ENCODE measurements around the gene PHKA2.

The PHKA2 gene

DNA sequence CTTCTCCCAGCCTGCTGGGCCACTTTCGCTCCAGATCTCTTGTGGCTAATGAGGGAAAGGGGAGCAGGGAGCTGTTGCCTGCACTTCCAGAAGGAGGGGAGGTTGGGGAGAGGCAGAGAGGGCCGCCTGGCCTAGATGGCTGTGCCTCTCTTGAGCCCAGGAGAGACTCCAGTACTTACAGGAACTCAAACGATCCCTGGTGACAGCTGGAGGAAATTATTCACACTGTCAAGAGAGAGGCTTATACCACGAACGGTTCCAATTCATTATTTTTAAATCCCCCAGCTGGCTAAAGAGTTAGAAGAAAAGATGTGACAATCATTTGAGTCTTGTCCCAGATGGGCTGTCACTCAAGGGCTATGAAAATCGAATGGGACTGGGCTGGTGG, 96.1 kb downstream of the PHKA2 start:
- DNase-seq (ENCODE audit: low spot score) = no peak

DNA sequence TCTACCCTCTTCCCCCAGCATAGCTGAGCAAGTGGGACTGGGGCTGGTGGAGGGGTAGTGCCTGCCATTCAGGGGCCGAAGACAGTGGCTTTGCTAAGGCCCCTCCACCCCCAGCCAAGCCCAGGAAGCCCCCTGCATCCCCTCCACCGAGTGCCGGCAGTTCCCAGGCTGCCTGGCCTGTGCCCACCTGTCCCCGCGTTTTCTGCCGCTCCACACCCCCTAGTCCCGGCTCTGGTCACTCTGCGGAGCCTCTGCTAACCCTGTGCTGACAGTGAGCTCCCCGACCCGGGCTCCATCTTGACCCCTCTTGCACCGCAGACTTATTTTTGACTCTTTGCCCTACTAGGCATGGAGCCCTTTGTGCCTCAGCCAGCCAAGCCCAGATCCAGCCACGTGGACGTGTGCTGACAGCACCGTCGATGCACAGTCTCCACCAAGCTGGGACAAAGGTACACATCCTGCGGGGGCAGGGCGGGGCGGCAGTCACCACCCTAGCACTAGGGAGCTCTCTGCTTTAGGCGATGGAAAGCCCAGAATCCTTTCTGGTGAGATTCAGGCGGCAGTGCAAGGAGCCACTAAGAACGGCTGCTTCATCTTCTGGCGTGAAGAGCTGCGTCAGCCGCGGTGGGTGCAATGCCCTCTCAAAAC, 96.6 kb downstream of the PHKA2 start:
- DNase-seq (ENCODE audit: low spot score) = no peak

DNA sequence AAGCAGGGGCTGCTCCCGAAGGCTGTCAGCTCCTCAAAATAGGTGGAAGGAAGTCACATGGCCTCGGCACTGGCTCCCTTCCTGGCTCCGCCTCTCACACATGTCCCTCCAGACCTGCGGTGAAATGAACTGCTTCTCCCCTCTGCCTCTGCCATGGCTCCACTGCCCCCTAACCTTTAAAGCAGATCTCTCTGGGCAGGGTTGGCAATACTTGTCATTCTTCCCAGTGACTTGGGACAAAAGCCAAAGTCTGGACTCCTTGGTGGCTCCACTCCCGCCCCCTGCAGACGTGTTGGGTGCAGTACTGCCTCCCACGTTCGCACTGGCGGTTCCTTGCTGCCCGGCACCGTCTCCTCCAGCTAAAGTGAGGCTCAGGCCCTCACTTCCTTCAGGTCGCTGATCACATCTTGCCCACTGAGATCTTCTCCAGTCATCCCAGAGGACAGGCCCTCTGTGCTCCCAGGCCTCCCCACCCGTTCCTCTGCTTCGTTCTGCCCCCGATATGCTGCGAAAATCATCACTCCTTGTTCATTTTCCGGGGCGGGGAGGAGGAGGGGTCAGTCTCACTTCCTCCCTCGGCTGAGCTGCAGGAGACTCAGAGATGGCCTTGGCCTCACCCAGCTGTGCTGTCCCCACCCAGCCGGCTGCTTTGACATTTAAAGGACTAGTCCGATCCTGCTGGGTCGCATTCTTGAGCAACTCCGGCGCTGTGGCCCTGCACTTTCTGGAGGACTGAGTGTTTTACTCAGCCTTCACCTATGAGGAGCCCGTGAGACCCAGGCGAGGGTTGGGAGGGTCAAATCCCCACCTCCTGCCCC, 97.4 kb downstream of the PHKA2 start:
- DNase-seq (ENCODE audit: low spot score) = peak; percentile 60

DNA sequence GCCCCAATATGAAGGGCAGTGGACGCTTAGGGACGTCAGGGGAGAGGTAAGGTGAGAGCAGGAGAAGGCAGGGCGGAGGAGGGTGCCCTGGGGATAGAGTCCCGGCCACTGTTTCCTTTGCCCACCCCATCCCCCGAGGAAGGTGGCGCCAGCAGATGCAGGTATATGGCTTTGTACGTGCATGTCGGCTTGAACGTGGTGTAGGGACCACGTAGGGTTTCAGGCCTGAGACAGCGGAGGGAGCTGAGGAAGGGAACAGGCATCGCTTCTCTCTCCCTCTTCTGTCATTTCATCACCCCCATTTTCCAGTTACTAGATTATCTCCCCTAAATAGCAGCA, 97.9 kb downstream of the PHKA2 start:
- DNase-seq (ENCODE audit: low spot score) = no peak

DNA sequence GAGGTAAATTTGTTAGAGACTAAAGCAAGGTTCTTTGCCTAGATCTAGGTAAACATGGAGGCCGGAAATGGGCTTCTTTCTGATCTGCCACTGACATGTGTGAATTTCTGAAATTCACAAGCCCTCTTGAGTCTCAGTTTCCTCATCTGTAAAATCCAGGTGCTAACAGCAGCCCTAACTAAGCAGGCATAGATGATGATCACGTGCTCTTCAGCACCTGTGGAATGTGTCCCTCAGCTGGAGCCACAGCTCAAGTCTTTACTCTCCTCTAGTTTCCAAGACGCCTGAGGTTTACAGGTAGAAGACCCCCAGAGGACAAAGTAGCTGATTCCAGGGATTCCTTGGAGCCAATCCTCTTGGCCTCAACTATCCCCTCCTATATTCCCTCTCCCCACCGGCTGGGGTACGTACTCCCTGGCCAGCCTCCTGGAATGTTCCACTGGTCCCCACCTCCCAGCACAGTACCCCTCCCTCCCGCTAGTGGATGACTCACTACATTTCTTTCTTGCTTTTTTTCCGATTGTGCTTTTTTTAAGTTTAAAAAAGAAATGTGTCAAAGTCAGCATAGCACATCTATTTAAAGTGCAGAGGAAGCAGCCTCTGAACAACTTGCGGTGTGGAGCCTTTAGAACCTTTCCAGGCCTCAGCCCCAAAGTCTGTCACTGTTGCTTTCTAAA, 98.4 kb downstream of the PHKA2 start:
- DNase-seq (ENCODE audit: low spot score) = no peak

DNA sequence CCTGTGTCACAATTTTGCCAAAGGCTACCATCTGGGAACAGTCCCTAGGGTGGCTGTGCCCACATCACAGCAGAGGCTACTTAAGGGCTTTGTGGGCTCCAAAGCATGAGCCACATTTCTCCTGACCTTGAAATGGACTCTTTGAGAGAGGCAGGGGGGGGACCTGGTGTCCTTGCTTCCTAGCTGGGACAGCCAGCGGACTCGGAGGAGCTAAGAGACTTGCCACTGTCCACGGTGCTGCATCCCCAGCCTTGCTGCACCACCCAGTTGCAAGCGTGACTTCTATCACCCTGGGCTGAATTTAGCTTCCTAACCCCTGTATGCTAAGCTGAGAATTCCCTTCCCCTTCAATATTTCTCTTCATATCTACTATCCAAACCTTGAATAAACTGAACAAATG, 99.0 kb downstream of the PHKA2 start:
- DNase-seq (ENCODE audit: low spot score) = no peak

DNA sequence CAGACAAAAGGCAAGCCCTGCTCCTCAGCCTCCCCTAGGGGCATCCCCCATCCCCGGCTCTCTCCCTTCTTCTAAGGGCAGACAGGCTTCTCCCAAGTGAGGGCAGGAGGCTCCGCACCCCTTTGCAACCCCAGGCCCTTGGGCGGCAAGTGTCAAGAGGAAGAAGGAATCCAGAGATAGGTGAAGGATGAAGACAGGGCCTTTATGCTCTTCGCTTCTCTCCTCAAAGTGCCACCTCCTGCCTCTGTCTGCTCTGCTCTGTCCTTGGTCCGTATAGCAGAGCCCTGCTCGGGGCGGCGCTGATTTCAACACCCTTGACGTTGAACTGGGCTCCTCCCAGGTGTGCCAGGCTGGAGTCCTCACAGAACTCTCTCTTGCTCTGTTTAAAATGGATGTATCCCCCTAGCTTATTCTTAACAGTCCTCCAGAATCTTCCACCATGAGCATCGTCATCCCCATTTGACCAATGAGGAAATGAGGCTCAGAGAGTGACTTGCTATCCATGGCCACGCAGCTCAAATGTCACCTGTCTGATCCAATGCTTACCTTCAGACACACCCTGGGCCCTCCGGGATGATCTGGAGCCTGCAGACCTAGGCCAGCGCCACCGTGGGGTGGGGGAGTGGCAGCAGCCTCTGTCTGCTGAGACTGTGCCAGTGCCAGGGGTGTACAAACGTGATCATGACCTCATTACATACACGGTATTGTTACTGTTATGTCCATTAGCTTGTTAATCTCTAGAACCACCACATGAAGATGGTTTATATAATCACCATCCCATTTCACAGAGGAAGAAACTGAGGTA, 99.8 kb downstream of the PHKA2 start:
- DNase-seq (ENCODE audit: low spot score) = no peak

DNA sequence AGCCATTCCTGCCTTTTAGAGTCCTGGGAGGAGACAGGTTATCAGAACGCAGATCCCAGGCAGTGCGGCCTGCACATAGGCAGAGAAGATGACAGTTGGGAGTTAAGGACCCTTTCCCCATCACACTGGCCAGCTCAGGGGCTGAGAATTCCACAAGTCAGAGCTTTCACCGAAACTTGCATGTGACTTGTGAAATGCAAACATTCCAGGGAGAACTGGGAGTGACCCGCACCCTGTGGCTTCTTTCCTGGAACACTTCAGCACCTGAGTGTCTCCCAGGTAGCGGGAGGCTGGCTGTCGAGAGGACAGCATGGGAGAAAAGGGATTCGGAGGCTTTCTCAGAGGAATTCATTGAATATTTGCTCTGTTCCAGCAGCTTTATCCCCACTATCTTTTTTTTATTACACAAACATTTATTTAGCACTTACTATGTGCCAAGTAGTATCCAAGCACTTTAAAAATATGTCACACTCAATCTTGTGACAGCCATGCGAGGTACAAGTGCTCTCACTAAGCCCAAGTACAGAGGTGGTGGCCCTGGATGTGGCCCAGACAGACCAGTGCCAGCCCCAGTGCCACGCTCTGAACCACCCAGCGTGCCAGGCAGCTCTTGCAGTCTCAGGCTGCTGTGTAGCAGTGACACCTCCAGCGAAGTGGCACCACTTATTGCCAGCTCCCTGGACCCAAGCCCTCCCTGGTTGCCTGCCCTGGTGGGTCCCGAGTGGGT, 100.5 kb downstream of the PHKA2 start:
- no peak for DNase-seq (ENCODE audit: low spot score)

DNA sequence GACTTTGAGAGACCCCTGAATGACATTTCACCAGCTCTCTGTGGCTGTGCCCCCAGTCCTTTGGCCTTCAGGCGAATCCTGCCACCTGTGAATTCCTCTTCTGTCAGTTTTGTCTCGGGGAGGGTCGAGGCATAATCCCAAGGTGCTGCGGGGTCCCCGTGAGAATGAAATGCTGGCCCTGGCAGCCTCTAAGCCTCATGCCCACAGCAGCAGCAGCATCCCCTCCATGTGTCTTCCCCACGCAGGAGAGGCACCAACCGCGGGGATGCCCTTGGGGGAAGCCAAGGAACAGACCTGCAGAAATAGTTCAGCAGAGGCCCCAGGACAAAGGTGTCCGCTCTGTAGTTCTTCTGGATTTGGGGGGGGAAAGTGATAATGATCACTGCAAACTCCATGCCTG, 104.8 kb downstream of the PHKA2 start:
- DNase-seq (ENCODE audit: low spot score) = no peak

DNA sequence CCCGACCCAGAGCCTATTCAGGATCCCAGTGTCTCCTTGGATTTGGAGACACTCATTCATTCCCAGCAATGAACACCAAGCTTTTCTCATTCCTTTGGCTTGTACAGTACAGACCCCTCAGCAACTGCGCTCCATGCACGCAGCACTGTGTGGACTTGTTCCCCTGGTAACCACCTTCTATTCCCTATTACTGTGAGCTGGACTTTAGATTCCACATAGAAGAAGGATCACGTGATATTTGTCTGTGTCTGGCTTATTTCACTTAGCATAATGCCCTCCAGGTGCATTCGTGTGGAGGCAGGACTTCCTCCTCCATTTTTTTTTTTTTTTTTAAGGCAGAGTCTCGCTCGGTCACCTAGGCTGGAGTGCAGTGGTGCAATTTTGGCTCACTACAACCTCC, 106.4 kb downstream of the PHKA2 start:
- DNase-seq (ENCODE audit: low spot score) = no peak

DNA sequence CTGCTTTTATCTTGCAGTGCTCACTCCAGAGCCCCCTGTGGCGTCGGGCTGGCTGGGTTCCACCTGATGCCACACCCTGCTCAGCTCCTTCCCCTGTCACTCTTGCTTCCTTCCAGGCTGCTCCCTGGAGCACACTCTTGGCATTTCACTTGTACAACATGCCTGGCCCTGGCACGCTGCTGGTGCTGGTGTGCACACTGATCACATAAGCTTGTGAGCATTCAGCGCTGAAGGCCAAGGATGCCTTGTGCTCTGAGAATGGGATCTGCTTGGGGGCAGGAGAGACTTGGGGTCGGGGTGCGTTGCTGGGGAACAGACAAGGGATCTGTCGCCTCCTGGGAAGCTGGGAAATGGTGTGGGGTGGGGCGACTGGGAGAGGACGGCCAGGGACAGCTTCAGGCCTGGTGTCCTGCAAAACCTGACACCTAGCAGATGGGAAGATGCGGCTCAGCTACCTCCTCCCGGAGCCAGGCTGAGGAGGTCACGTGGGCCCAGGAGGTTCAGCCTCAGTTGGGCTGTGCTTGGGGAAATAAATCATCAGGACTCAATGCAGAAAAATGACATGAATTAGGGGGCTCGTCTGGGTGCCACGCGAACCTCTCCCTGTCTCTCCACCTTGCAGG, 108.5 kb downstream of the PHKA2 start:
- DNase-seq (ENCODE audit: low spot score) = no peak

DNA sequence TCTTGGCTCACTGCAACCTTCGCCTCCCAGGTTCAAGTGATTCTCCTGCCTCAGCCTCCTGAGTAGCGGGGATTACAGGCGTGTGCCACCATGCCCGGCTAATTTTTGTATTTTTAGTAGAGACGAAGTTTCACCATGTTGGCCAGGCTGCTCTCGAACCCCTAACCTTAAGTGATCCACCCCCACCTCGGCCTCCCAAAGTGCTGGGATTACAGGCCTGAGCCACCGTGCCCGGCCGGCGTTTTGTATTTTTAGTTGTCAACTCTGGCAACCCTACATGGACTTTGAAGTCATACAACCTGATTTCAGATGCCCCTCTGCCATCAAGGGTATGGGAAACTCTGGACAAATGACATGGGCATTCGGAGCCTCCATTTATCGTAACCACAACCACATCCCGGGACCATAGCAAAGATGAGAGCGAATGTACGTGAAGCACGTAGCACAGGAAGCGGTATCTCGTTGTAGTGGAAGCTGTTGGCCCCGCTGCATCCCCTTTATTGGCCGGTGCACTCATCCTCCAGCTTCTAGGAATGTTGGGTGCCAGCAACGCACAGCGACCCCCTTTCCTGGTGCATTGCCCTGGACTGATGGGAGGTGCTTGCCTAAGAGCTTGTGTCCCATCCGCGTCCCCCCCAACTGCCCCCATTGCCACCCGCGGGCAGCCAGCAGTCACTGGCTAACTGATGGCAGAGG, 109.2 kb downstream of the PHKA2 start:
- DNase-seq (ENCODE audit: low spot score) = no peak

DNA sequence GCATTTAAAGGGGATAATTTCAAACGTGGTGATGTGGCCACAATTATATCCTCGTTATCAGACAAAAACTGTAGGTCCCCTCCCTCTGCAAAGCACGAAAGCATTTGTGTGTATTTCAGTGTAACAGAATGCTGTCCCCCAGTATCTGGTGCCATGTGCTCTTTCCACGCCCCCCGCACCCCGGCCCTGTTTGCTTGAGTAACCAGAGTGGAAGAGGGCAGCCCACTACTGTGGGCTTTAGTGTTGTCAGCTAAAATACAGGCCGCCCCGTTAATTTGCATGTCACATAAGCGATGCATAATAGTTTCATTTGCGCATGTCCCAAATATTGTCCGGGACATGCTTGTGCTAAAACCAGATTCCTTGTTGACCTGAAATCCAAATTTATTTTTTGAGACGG, 110.1 kb downstream of the PHKA2 start:
- DNase-seq (ENCODE audit: low spot score) = no peak

DNA sequence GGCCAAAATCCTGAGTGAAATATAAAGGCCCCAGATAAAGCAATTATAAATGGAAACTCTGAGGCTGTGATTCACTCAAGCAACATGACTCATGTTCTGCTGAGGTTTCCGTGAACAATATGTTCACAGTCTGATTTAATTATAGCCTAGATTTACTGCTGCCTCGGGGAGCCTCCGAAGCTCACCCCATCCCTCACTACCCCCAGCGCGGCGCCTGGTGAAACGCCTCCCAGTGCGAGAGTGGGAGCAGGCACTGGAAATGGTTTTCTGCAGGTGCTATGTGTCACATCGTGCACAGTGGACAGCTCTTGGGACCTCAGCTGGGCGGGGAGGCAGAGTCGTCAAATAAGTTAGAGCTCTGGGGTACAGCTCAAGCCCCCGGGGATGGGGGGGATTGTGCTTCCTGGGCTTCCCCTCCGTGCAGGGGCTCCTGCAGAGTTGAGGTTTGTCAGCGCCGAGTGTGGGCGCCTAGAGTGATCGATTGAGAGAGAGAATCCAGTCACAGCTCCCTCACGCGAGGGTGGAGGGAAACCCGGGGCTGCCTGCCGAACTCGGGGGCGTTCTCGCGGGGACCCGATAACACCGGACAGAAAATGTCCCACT, 110.6 kb downstream of the PHKA2 start:
- peak; percentile 58 for DNase-seq (ENCODE audit: low spot score)

DNA sequence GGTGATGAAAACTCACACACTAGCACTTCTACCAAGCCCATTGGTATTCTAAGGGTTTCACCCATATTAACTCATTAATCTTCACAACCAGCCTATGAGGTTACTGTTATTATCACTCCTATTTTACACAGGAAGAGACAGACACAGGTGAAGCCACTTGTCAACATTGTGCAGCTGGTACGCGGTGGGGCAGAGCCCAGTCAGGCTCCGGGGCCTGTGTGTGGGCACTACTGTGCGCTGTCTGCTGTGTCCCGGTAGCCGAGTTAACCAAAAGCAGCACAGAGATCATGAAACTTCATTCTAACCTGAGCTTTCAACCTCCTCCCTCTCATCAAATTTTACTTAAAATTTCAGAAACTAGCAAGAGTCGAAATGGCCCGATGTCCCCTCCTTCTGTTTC, 111.3 kb downstream of the PHKA2 start:
- no peak for DNase-seq (ENCODE audit: low spot score)

DNA sequence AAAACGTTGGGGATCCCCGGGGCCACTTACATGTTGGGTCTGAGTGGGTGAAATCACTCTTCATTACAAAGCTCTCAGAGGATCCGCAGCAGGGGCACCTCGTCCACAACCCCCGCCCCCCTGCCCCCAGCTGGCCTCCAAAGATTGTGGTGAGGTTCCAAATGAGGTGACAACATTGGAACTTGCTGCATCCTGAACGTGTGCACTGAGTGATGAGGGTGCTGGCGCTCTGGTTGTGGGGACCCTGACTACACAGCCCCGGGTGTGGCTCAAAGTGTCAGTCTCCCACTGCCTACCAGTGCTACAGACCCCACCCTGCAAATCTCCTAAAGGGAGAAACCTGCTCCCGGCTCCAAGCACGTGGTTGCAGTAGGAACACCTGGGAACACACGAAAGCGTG, 111.9 kb downstream of the PHKA2 start:
- DNase-seq (ENCODE audit: low spot score) = no peak

DNA sequence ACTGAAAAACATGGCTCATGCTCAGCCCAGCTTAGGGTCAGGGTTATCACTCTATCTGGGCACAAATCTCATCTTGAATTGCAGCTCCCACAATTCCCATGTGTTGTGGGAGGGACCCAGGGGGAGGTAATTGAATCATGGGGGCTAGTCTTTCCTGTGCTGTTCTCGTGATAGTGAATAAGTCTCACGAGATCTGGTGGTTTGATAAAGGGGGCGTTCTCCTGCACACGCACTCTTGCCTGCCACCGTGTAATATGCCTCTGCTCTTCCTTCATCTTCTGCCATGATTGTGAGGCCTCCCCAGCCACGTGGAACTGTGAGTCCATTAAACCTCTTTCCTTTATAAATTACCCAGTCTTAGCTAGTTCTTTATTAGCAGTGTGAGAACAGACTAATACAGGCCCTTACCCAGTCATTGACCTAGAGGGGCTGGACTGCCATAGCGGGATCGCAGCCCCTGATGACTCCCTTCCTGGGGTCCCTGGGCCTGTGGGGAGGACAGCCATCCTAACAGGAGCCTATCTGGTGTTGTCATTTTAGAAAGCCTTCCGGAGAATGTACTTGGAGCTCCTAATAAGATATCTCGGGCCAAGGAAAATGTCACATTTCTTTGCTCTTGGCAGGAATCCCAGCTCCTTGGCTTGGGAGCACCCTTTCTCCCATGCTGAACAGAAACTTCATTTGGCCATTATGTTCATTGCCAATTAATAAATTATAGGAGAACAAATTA, 112.6 kb downstream of the PHKA2 start:
- no peak for DNase-seq (ENCODE audit: low spot score)

DNA sequence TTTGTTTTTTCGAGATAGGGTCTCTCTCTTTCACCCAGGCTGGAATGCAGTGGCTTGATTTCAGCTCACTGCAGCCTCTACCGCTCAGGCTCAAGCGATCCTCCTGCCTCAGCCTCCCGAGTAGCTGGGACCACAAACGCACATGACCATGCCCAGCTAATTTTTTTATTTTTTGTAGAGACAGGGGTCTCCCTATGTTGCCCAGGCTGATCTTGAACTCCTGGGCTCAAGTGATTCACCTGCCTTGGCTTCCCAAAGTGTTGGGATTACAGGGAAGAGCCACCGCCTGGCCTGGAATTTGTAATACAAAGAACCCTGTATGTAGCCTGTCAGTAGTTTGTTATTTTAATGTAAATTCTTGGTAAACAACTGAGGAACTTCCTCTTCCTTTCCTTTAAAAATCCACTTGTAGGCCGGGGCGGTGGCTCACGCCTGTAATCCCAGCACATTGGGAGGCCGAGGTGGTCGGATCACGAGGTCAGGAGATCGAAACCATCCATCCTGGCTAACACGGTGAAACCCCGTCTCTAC, 119.5 kb downstream of the PHKA2 start:
- DNase-seq (ENCODE audit: low spot score) = no peak

DNA sequence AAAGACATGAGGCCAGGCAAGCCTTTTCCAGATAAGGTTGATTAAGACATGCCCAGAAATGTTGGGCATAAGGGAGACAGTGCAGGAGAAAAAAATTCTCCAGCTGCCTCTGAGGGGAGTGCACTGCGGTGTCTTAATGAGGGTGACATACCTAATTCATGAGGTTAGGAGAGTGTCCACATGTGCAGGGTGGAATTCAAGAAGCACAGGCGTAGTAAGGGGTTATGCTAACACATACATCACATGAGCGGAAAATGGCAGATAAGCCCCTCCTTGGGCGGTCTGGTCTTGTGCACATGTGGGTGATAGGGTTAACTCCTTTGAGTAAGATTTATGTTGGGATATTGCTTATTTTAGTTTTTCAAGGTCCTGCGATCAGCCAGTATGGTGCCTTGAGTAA, 122.4 kb downstream of the PHKA2 start:
- no peak for DNase-seq (ENCODE audit: low spot score)

DNA sequence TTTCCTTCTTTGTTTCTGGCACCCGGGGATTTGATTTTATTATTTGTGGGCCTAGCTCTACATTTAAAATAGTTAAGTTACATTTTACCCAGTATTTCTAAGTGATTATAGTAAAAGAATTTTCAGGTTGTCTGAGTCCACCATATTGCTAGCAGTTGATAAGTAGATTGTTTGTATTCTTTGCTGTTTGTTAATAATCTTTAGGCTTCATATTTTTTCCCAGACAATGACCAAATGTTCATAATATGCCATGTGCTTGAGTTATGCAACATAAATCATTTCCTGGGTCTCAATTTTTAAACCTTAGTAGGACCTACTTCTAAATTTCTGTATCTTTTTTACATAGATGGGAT, 127.3 kb downstream of the PHKA2 start:
- DNase-seq (ENCODE audit: low spot score) = no peak
